Mesendoderm (in vitro differentiated cells): Measurements from ENCODE around the gene TGFBR3L.
A peak's percentile ranks its signal among the peaks of the same experiment; 100 is the strongest.

Source experiments
- DNase-seq: peaks from one replicate; pipeline ENCODE4 v3.0.0; 2013
- H2AK5ac ChIP-seq: 2 replicates; pipeline ENCODE4 v1.6.1; 2013; ENCODE audit warnings: low read length, inconsistent platforms
- H2BK120ac ChIP-seq: 2 replicates; pipeline ENCODE4 v1.6.1; 2013; ENCODE audit warnings: low read depth, mild to moderate bottlenecking, low read length, moderate library complexity, mixed read lengths
- H2BK15ac ChIP-seq: replicated peaks from 2 replicates; pipeline ENCODE4 v1.6.1; 2013; ENCODE audit warnings: low read depth, mild to moderate bottlenecking, moderate library complexity
- H2BK5ac ChIP-seq: 2 replicates; pipeline ENCODE4 v1.6.1; 2013; ENCODE audit warnings: low read length, inconsistent platforms
- H3K18ac ChIP-seq: 2 replicates; pipeline ENCODE4 v1.6.1; 2013; ENCODE audit warnings: mild to moderate bottlenecking, low read length, mixed read lengths
- H3K23ac ChIP-seq: one replicate; pipeline ENCODE4 v1.6.1; 2013; ENCODE audit warnings: low read length
- H3K27ac ChIP-seq: 2 replicates; pipeline ENCODE4 v1.5.1; 2013; ENCODE audit warnings: low read depth, mild to moderate bottlenecking, inconsistent platforms, low read length, moderate library complexity
- H3K27me3 ChIP-seq: 2 replicates; pipeline ENCODE4 v1.6.1; 2013; ENCODE audit warnings: low read length, control low read depth, mild to moderate bottlenecking, inconsistent platforms; ENCODE audit not compliant: insufficient read depth, poor library complexity
- H3K36me3 ChIP-seq: 2 replicates; pipeline ENCODE4 v1.6.1; 2013; ENCODE audit warnings: low read length, inconsistent platforms; ENCODE audit not compliant: control insufficient read depth, insufficient read depth
- H3K4ac ChIP-seq: one replicate; pipeline ENCODE4 v1.6.1; 2013; ENCODE audit warnings: low read depth, mild to moderate bottlenecking, low read length, moderate library complexity
- H3K4me1 ChIP-seq: 2 replicates; pipeline ENCODE4 v1.6.1; 2013; ENCODE audit warnings: low read depth, low read length, inconsistent platforms; ENCODE audit not compliant: control insufficient read depth
- H3K4me2 ChIP-seq: 2 replicates; pipeline ENCODE4 v1.6.1; 2013; ENCODE audit warnings: low read length
- H3K4me3 ChIP-seq: 2 replicates; pipeline ENCODE4 v1.5.1; 2013; ENCODE audit warnings: mild to moderate bottlenecking, low read length
- H3K56ac ChIP-seq: one replicate; pipeline ENCODE4 v1.6.1; 2013; ENCODE audit warnings: low read length
- H3K79me1 ChIP-seq: 2 replicates; pipeline ENCODE4 v1.6.1; 2013; ENCODE audit warnings: low read length, inconsistent platforms
- H3K79me2 ChIP-seq: 2 replicates; pipeline ENCODE4 v1.6.1; 2013; ENCODE audit warnings: mild to moderate bottlenecking, low read length; ENCODE audit not compliant: control insufficient read depth, insufficient read depth
- H3K9ac ChIP-seq: 2 replicates; pipeline ENCODE4 v1.6.1; 2013; ENCODE audit warnings: low read length, inconsistent platforms
- H4K5ac ChIP-seq: one replicate; pipeline ENCODE4 v1.6.1; 2013; ENCODE audit warnings: low read length
- H4K8ac ChIP-seq: one replicate; pipeline ENCODE4 v1.6.1; 2013; ENCODE audit warnings: low read depth, mild to moderate bottlenecking, control low read depth, low read length, moderate library complexity
- WGBS: extraction: QIAGEN DNeasy Blood & Tissue Kit; methylation state at CpG from one replicate; pipeline ENCODE4 v1.1.7; 2013; ENCODE audit warnings: low lambda C conversion rate, missing lambda C conversion rate; ENCODE audit not compliant: insufficient coverage; ENCODE audit errors: extremely low coverage; 5-methylcytosine and 5-hydroxymethylcytosine counted together

The TGFBR3L gene

GRCh38 chr19:7912144-7912696 lies 2.4 kb upstream of the TGFBR3L start:
- Histone ChIP-seq H3K79me2 (no peaks in the 10 kb centered on the region), H3K27ac (no peak overlapping the region), H2BK15ac (no peak overlapping the region), H3K4me3 (no peak overlapping the region), H3K79me1 (peaks cover 4% of the 10 kb centered on the region), H3K4ac (no peak overlapping the region), H4K5ac (no peak overlapping the region), H3K9ac (no peak overlapping the region), H3K4me1 (no peaks in the 10 kb centered on the region), H3K4me2 (no peak overlapping the region), H3K18ac (no peak overlapping the region), H2BK120ac (no peak overlapping the region), H4K8ac (no peak overlapping the region), H3K27me3 (peaks cover 18% of the 10 kb centered on the region), H3K36me3 (peaks cover 3% of the 10 kb centered on the region), H3K23ac (no peak overlapping the region), H3K56ac (no peak overlapping the region), H2AK5ac (no peak overlapping the region), H2BK5ac (no peak overlapping the region)
- no peak for DNase-seq
- WGBS, result no CpG with 5 or more reads among the region's 31 CpGs

GRCh38 chr19:7912697-7913564 lies 1.7 kb upstream of the TGFBR3L start:
- no peak overlapping the region for H2BK5ac ChIP-seq
- H2BK120ac ChIP-seq, result no peak overlapping the region
- peaks cover 19% of the 10 kb centered on the region for H3K27me3 ChIP-seq
- no peak overlapping the region for H2AK5ac ChIP-seq
- no peak overlapping the region for H4K8ac ChIP-seq
- WGBS, result no CpG with 5 or more reads among the region's 39 CpGs
- H3K79me2 ChIP-seq, result no peaks in the 10 kb centered on the region
- no peak overlapping the region for H3K56ac ChIP-seq
- no peaks in the 10 kb centered on the region for H3K4me1 ChIP-seq
- no peak overlapping the region for H3K4me2 ChIP-seq
- no peak overlapping the region for H4K5ac ChIP-seq
- H3K9ac ChIP-seq, result no peak overlapping the region
- H3K36me3 ChIP-seq, result peaks cover 3% of the 10 kb centered on the region
- no peak for DNase-seq
- no peak overlapping the region for H3K23ac ChIP-seq
- H3K4me3 ChIP-seq, result no peak overlapping the region
- no peaks in the 10 kb centered on the region for H3K79me1 ChIP-seq
- H2BK15ac ChIP-seq, result no peak overlapping the region
- H3K27ac ChIP-seq, result no peak overlapping the region
- H3K4ac ChIP-seq, result no peak overlapping the region
- H3K18ac ChIP-seq, result no peak overlapping the region

GRCh38 chr19:7913652-7914051 lies 978 bp upstream of the TGFBR3L start:
- no peak overlapping the region for H3K4me3 ChIP-seq
- H2AK5ac ChIP-seq, result no peak overlapping the region
- no peak overlapping the region for H2BK120ac ChIP-seq
- H3K79me1 ChIP-seq, result no peaks in the 10 kb centered on the region
- no peaks in the 10 kb centered on the region for H3K79me2 ChIP-seq
- no peak overlapping the region for H4K8ac ChIP-seq
- no peak overlapping the region for H2BK15ac ChIP-seq
- no peak overlapping the region for H3K18ac ChIP-seq
- no peak for DNase-seq
- no peak overlapping the region for H3K56ac ChIP-seq
- WGBS, result no CpG with 5 or more reads among the region's 10 CpGs
- H3K9ac ChIP-seq, result no peak overlapping the region
- no peaks in the 10 kb centered on the region for H3K4me1 ChIP-seq
- no peak overlapping the region for H2BK5ac ChIP-seq
- H3K4me2 ChIP-seq, result no peak overlapping the region
- H3K27me3 ChIP-seq, result peaks cover 19% of the 10 kb centered on the region
- peaks cover 3% of the 10 kb centered on the region for H3K36me3 ChIP-seq
- no peak overlapping the region for H4K5ac ChIP-seq
- no peak overlapping the region for H3K27ac ChIP-seq
- H3K4ac ChIP-seq, result no peak overlapping the region
- no peak overlapping the region for H3K23ac ChIP-seq

GRCh38 chr19:7914099-7914498 lies 531 bp upstream of the TGFBR3L start:
- H3K27me3 ChIP-seq, result peaks cover 19% of the 10 kb centered on the region
- no peak overlapping the region for H4K5ac ChIP-seq
- no peaks in the 10 kb centered on the region for H3K79me2 ChIP-seq

GRCh38 chr19:7915250-7916102 lies 846 bp downstream of the TGFBR3L start:
- peaks cover 19% of the 10 kb centered on the region for H3K27me3 ChIP-seq
- no CpG with 5 or more reads among the region's 24 CpGs for WGBS
- H3K4me3 ChIP-seq, result no peak overlapping the region

More at GRCh38 chr19:7914099-7914498, 531 bp upstream of the TGFBR3L start:
- Histone ChIP-seq H3K36me3 (peaks cover 3% of the 10 kb centered on the region), H3K4me2 (no peak overlapping the region), H3K4me3 (no peak overlapping the region), H3K23ac (no peak overlapping the region), H3K79me1 (no peaks in the 10 kb centered on the region), H3K4me1 (no peaks in the 10 kb centered on the region), H4K8ac (no peak overlapping the region), H2BK120ac (no peak overlapping the region), H3K27ac (no peak overlapping the region), H3K18ac (no peak overlapping the region), H3K56ac (no peak overlapping the region), H3K4ac (no peak overlapping the region), H2AK5ac (no peak overlapping the region), H2BK5ac (no peak overlapping the region), H2BK15ac (no peak overlapping the region), H3K9ac (no peak overlapping the region)
- no CpG with 5 or more reads among the region's 12 CpGs for WGBS
- DNase-seq, result no peak

More at GRCh38 chr19:7915250-7916102, 846 bp downstream of the TGFBR3L start:
- Histone ChIP-seq H2BK15ac (no peak overlapping the region), H3K4ac (no peak overlapping the region), H3K27ac (no peak overlapping the region), H3K79me1 (no peaks in the 10 kb centered on the region), H4K5ac (no peak overlapping the region), H4K8ac (no peak overlapping the region), H2BK5ac (no peak overlapping the region), H3K36me3 (peaks cover 3% of the 10 kb centered on the region), H3K23ac (peak overlapping the region; percentile 2), H3K4me1 (peaks cover 2% of the 10 kb centered on the region), H3K56ac (no peak overlapping the region), H2AK5ac (no peak overlapping the region), H3K18ac (no peak overlapping the region), H2BK120ac (no peak overlapping the region), H3K79me2 (no peaks in the 10 kb centered on the region), H3K9ac (no peak overlapping the region), H3K4me2 (no peak overlapping the region)
- DNase-seq, result no peak
